Sigmoid colon (tissue), 7 donors: ENCODE data around the gene ZNHIT1. TPM values are rescaled to one million over a fixed set of nuclear protein-coding genes. Genes with fewer than 3 reads are reported as not detected.

Experiments
- DNase-seq: peaks from one replicate; pipeline ENCODE4 v3.0.0-alpha.2; 2019
- H3K27ac ChIP-seq, 4 donors: fragments of 200-600 bp; sonication (generic); one replicate each; pipeline ENCODE4 v1.5.1; 2016 to 2019; ENCODE audit warnings: mild to moderate bottlenecking in 1 of 4
- H3K27me3 ChIP-seq, 3 donors: fragments of 200-600 bp; sonication (generic); one replicate each; pipeline ENCODE4 v1.5.1; 2019; ENCODE audit warnings: mild to moderate bottlenecking in 1 of 3
- H3K36me3 ChIP-seq, 4 donors: fragments of 200-600 bp; sonication (generic); one replicate each; pipeline ENCODE4 v1.5.1; 2016 to 2019
- H3K4me1 ChIP-seq, 4 donors: fragments of 200-600 bp; sonication (generic); one replicate each; pipeline ENCODE4 v1.5.1; 2017 to 2019
- H3K4me3 ChIP-seq, 4 donors: fragments of 200-600 bp; sonication (generic); one replicate each; pipeline ENCODE4 v1.5.1; 2017 to 2019; ENCODE audit warnings: mild to moderate bottlenecking in 2 of 4, moderate library complexity in 1 of 4
- H3K9me3 ChIP-seq, 4 donors: fragments of 200-600 bp in 3 of 4; sonication (generic) in 3 of 4; one replicate each; pipeline versions ENCODE4 v1.5.1 to v1.6.1; 2013 to 2019
- EP300 ChIP-seq, 4 donors: sonication (generic); formaldehyde crosslinking; IDR thresholded peaks; one replicate each; pipeline ENCODE4 v1.6.1; 2017; ENCODE audit warnings: antibody characterized with exemption in 4 of 4
- POLR2A ChIP-seq, 2 donors: fragments of 450-650 bp; IDR thresholded peaks; one replicate each; pipeline ENCODE4 v1.6.1; 2016; ENCODE audit warnings: antibody characterized with exemption in 2 of 2, mild to moderate bottlenecking in 2 of 2, moderate library complexity in 2 of 2
- POLR2AphosphoS5 ChIP-seq, 4 donors: sonication (generic); formaldehyde crosslinking; IDR thresholded peaks; one replicate each; pipeline ENCODE4 v1.6.1; 2017; ENCODE audit warnings: antibody characterized with exemption in 4 of 4
- WGBS, 2 donors: extraction: QIAGEN DNeasy Blood & Tissue Kit; methylation state at CpG; one replicate each; pipeline ENCODE4 v1.1.7; 2013; 5-methylcytosine and 5-hydroxymethylcytosine counted together
- intact Hi-C: fragments of 100-400 bp; cut with DNase I; formaldehyde crosslinking; loops from one replicate; pipeline ENCODE4 v1.15.1; 2023
- polyA plus RNA-seq, 3 donors: library from polyadenylated mRNA; stranded (reverse); fragments of 200-250 nt; gene quantifications; one replicate each; pipeline ENCODE4 v1.2.3, GENCODE V29; 2013
- total RNA-seq, 4 donors: library from RNA; depleted of rRNA; stranded (reverse); fragments of >200 nt; gene quantifications; one replicate each; pipeline ENCODE4 v1.1.0, GENCODE V29; 2016
- TF ChIP-seq, protein P1 (sequence below), 4 experiments: fragments of 450-650 bp in 3 of 4; fragments of 200-600 bp in 1 of 4; IDR thresholded peaks; one replicate each; pipeline ENCODE4 v1.5.1; 2016 to 2019; ENCODE audit warnings: antibody characterized with exemption in 4 of 4, mild to moderate bottlenecking in 3 of 4, moderate library complexity in 2 of 4
- donor health status: healthy with polysubstance abuse.
- donor health status: Bipolar disorder and iron deficiency.
- donor health status: healthy.

ZNHIT1 gene
- total and polyA plus RNA-seq, 7 donors = 64.8 to 200 (median 97.4) TPM

- no peak for DNase-seq
- H3K4me1 ChIP-seq = peaks cover 0 to 26% (median 20%) of the 10 kb centered on the region in 4 donors
- H3K36me3 ChIP-seq = peaks cover 18 to 88% (median 54%) of the 10 kb centered on the region in 4 donors
- H3K27ac ChIP-seq = no peak overlapping the region
- intact Hi-C loops = loop anchor here (10.0 kb wide), 1 partner anchor 73 kb away; no protein-coding TSS in a partner anchor
- 94 to 96% methylated on average over 8 of the region's 8 CpGs for WGBS, 2 donors
- TF ChIP-seq POLR2A (IDR thresholded peaks at IDR 0.05) (no peak), POLR2AphosphoS5 (IDR thresholded peaks at IDR 0.05) (no peak), EP300 (IDR thresholded peaks at IDR 0.05) (no peak)
- TF ChIP-seq, protein P1, sequence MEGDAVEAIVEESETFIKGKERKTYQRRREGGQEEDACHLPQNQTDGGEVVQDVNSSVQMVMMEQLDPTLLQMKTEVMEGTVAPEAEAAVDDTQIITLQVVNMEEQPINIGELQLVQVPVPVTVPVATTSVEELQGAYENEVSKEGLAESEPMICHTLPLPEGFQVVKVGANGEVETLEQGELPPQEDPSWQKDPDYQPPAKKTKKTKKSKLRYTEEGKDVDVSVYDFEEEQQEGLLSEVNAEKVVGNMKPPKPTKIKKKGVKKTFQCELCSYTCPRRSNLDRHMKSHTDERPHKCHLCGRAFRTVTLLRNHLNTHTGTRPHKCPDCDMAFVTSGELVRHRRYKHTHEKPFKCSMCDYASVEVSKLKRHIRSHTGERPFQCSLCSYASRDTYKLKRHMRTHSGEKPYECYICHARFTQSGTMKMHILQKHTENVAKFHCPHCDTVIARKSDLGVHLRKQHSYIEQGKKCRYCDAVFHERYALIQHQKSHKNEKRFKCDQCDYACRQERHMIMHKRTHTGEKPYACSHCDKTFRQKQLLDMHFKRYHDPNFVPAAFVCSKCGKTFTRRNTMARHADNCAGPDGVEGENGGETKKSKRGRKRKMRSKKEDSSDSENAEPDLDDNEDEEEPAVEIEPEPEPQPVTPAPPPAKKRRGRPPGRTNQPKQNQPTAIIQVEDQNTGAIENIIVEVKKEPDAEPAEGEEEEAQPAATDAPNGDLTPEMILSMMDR (IDR thresholded peaks at IDR 0.05) = no peak
- H3K9me3 ChIP-seq = no peaks in the 10 kb centered on the region
- no peaks in the 10 kb centered on the region for H3K27me3 ChIP-seq
- no peak overlapping the region for H3K4me3 ChIP-seq
These were observed 6.0 kb upstream of the ZNHIT1 start for GRCh38 chr7:101212014-101212413.

GRCh38 chr7:101216001-101216859 lies 1.7 kb upstream of the ZNHIT1 start:
- TF ChIP-seq, protein P1 (IDR thresholded peaks at IDR 0.05) = no peak
- no peak for TF ChIP-seq EP300 (IDR thresholded peaks at IDR 0.05)
- peaks cover 0 to 49% (median 36%) of the 10 kb centered on the region in 4 donors for H3K4me1 ChIP-seq
- no peaks in the 10 kb centered on the region for H3K9me3 ChIP-seq
- no peaks in the 10 kb centered on the region for H3K27me3 ChIP-seq
- peak; percentile 65 for DNase-seq
- H3K4me3 ChIP-seq = peak overlapping the region; percentile 73 to 97 (median 89)
- H3K36me3 ChIP-seq = peaks cover 4 to 46% (median 31%) of the 10 kb centered on the region in 4 donors
- H3K27ac ChIP-seq = peak overlapping the region in 3 of 4 donors; percentile 90 to 94 (median 93)
- intact Hi-C loops = loop anchor here (10.0 kb wide), 1 partner anchor 69 kb away; no protein-coding TSS in a partner anchor
- 69 to 70% methylated on average over 31 of the region's 31 CpGs for WGBS, 2 donors

DNA sequence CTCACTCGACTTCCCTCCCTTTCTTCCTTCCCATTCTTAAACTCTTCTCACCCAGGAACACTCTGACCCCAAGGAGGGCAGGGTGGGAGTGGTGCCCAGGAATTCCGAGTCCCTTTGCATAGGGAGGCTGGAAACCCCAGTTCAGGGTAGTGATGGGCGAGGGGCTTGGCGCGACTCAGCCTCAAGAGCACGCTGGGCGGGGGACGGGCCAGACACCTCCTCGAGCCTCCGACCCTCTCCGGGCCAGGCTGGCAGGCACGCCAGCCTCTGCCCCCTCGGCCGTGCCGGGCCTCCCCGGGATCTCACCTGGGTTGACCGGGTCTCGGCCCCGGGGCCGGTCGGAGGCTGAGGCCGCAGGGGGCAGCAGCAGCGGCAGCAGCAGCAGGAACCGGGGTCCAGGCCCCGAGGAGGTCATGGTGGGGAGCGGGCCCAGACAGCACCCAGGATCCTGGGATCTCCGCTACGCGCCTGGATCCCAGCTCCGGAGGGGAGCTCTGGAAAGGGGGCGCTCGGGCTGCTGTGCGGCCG lies 1.0 kb upstream of the ZNHIT1 start:
- intact Hi-C loops = loop anchor here (10.0 kb wide), 1 partner anchor 68 kb away; no protein-coding TSS in a partner anchor
- H3K9me3 ChIP-seq = no peaks in the 10 kb centered on the region
- H3K4me1 ChIP-seq = peaks cover 0 to 49% (median 36%) of the 10 kb centered on the region in 4 donors
- no peaks in the 10 kb centered on the region for H3K27me3 ChIP-seq
- 1 to 2% methylated on average over 34 of the region's 34 CpGs for WGBS, 2 donors
- H3K4me3 ChIP-seq = peak overlapping the region; percentile 73 to 97 (median 89)
- no peak for TF ChIP-seq POLR2A (IDR thresholded peaks at IDR 0.05)
- TF ChIP-seq, protein P1 (IDR thresholded peaks at IDR 0.05) = no peak
- no peak for TF ChIP-seq EP300 (IDR thresholded peaks at IDR 0.05)
- no peak for TF ChIP-seq POLR2AphosphoS5 (IDR thresholded peaks at IDR 0.05)
- peaks cover 4 to 39% (median 24%) of the 10 kb centered on the region in 4 donors for H3K36me3 ChIP-seq
- no peak for DNase-seq
- H3K27ac ChIP-seq = peak overlapping the region; percentile 90 to 94 (median 93)

- peak overlapping the region; percentile 73 to 97 (median 89) for H3K4me3 ChIP-seq
- intact Hi-C loops = loop anchor here (1.0 to 10.0 kb wide), 2 partner anchors 26 to 66 kb away; no protein-coding TSS in a partner anchor
- peaks cover 7 to 38% (median 16%) of the 10 kb centered on the region in 4 donors for H3K36me3 ChIP-seq
- H3K27ac ChIP-seq = peak overlapping the region; percentile 90 to 94 (median 93)
- TF ChIP-seq EP300 (IDR thresholded peaks at IDR 0.05) (no peak), POLR2A (IDR thresholded peaks at IDR 0.05) (no peak)
- TF ChIP-seq, protein P1 (IDR thresholded peaks at IDR 0.05) = no peak
- H3K9me3 ChIP-seq = no peaks in the 10 kb centered on the region
- WGBS, 2 donors = 4 to 7% methylated on average over 26 of the region's 26 CpGs
- DNase-seq = peak; percentile 61
- H3K27me3 ChIP-seq = no peaks in the 10 kb centered on the region
- H3K4me1 ChIP-seq = peaks cover 0 to 49% (median 36%) of the 10 kb centered on the region in 4 donors
These were observed 516 bp downstream of the ZNHIT1 start for GRCh38 chr7:101218236-101219125.
